ENCODE measurements around the gene RUSC2.

The RUSC2 gene

GRCh38 chr9:35510383-35510753 is 20.5 kb downstream of the RUSC2 start:
- Histone ChIP-seq H3K36me3 (ENCODE audit: control insufficient read depth in 1 of 2, insufficient read depth in 2 of 2, low read length in 2 of 2) (no peaks in the 10 kb centered on the region), H3K4ac (ENCODE audit: low read depth, low read length) (peak overlapping the region; percentile 72), H3K18ac (ENCODE audit: low read length) (peak overlapping the region; percentile 84), H3K79me2 (ENCODE audit: control insufficient read depth, insufficient read depth, low read length, poor library complexity) (no peaks in the 10 kb centered on the region), H4K12ac (ENCODE audit: low read depth, low read length) (no peak overlapping the region), H3K4me1 (ENCODE audit: control insufficient read depth in 1 of 2, insufficient read depth in 2 of 2, low read length in 2 of 2) (peaks cover 6 to 7% of the 10 kb centered on the region in 2 experiments), H3K23ac (ENCODE audit: low read length) (no peak overlapping the region), H2AFZ (ENCODE audit: insufficient read depth, low read length, poor library complexity) (no peak overlapping the region), H3K4me2 (ENCODE audit: low read length) (no peak overlapping the region), H3K9ac (ENCODE audit: low read length) (no peak overlapping the region), H3K14ac (ENCODE audit: low read length) (peak overlapping the region; percentile 80), H3K9me3 (ENCODE audit: insufficient read depth, low read depth, low read length) (no peaks in the 10 kb centered on the region), H3K4me3 (ENCODE audit: low read depth, low read length) (no peak overlapping the region), H3K27me3 (ENCODE audit: insufficient read depth, low read length) (no peaks in the 10 kb centered on the region), H2BK5ac (ENCODE audit: low read depth, low read length, poor library complexity) (peak overlapping the region; percentile 80), H3K27ac (ENCODE audit: low read depth, low read length) (peak overlapping the region; percentile 92), H4K8ac (ENCODE audit: low read depth, low read length) (peak overlapping the region; percentile 66), H2BK120ac (ENCODE audit: insufficient read depth, low read length, poor library complexity) (peak overlapping the region; percentile 89), H4K91ac (ENCODE audit: low read depth, low read length) (peak overlapping the region; percentile 89), H2AK5ac (ENCODE audit: low read length) (no peak overlapping the region), H3K79me1 (ENCODE audit: low read length) (peaks cover 5% of the 10 kb centered on the region), H2BK12ac (ENCODE audit: low read length) (peak overlapping the region; percentile 63)
- no peak for DNase-seq
- no CpG with 5 or more reads among the region's 3 CpGs for WGBS (ENCODE audit: extremely low coverage, insufficient coverage, insufficient read length)

- Histone ChIP-seq H4K91ac (ENCODE audit: low read depth, low read length) (peak overlapping the region; percentile 89), H3K27me3 (ENCODE audit: insufficient read depth, low read length) (no peaks in the 10 kb centered on the region), H2BK5ac (ENCODE audit: low read depth, low read length, poor library complexity) (peak overlapping the region; percentile 80), H3K14ac (ENCODE audit: low read length) (peak overlapping the region; percentile 80), H2AK5ac (ENCODE audit: low read length) (no peak overlapping the region), H3K4me1 (ENCODE audit: control insufficient read depth in 1 of 2, insufficient read depth in 2 of 2, low read length in 2 of 2) (peaks cover 7 to 9% of the 10 kb centered on the region in 2 experiments), H3K23ac (ENCODE audit: low read length) (no peak overlapping the region), H3K4me2 (ENCODE audit: low read length) (peak overlapping the region; percentile 13), H3K9ac (ENCODE audit: low read length) (no peak overlapping the region), H3K18ac (ENCODE audit: low read length) (peak overlapping the region; percentile 84), H3K79me1 (ENCODE audit: low read length) (peaks cover 5% of the 10 kb centered on the region), H3K79me2 (ENCODE audit: control insufficient read depth, insufficient read depth, low read length, poor library complexity) (no peaks in the 10 kb centered on the region), H2BK120ac (ENCODE audit: insufficient read depth, low read length, poor library complexity) (peak overlapping the region; percentile 89), H3K4ac (ENCODE audit: low read depth, low read length) (peak overlapping the region; percentile 72), H2AFZ (ENCODE audit: insufficient read depth, low read length, poor library complexity) (no peak overlapping the region), H3K36me3 (ENCODE audit: control insufficient read depth in 1 of 2, insufficient read depth in 2 of 2, low read length in 2 of 2) (no peaks in the 10 kb centered on the region), H4K12ac (ENCODE audit: low read depth, low read length) (no peak overlapping the region), H2BK12ac (ENCODE audit: low read length) (peak overlapping the region; percentile 63), H4K8ac (ENCODE audit: low read depth, low read length) (peak overlapping the region; percentile 66), H3K27ac (ENCODE audit: low read depth, low read length) (peak overlapping the region; percentile 92), H3K4me3 (ENCODE audit: low read depth, low read length) (no peak overlapping the region), H3K9me3 (ENCODE audit: insufficient read depth, low read depth, low read length) (no peaks in the 10 kb centered on the region)
- no CpG with 5 or more reads among the region's 3 CpGs for whole genome bisulfite sequencing (ENCODE audit: extremely low coverage, insufficient coverage, insufficient read length)
- DNase-seq: peak; percentile 86 to 91
Measured at GRCh38 chr9:35510754-35511428, 21.0 kb downstream of the RUSC2 start.

GRCh38 chr9:35511453-35511852 is 21.5 kb downstream of the RUSC2 start:
- no peak overlapping the region for H3K18ac ChIP-seq (ENCODE audit: low read length)
- no peak overlapping the region for H3K4ac ChIP-seq (ENCODE audit: low read depth, low read length)
- H3K14ac ChIP-seq (ENCODE audit: low read length): no peak overlapping the region
- no peak for DNase-seq
- WGBS (ENCODE audit: extremely low coverage, insufficient coverage, insufficient read length): no CpG with 5 or more reads among the region's 1 CpG
- no peak overlapping the region for H3K9ac ChIP-seq (ENCODE audit: low read length)
- no peak overlapping the region for H2AFZ ChIP-seq (ENCODE audit: insufficient read depth, low read length, poor library complexity)
- no peak overlapping the region for H2BK5ac ChIP-seq (ENCODE audit: low read depth, low read length, poor library complexity)
- H3K27me3 ChIP-seq (ENCODE audit: insufficient read depth, low read length): no peaks in the 10 kb centered on the region
- no peaks in the 10 kb centered on the region for H3K9me3 ChIP-seq (ENCODE audit: insufficient read depth, low read depth, low read length)
- no peak overlapping the region for H3K23ac ChIP-seq (ENCODE audit: low read length)
- no peak overlapping the region for H4K91ac ChIP-seq (ENCODE audit: low read depth, low read length)
- H4K8ac ChIP-seq (ENCODE audit: low read depth, low read length): no peak overlapping the region
- H3K27ac ChIP-seq (ENCODE audit: low read depth, low read length): peak overlapping the region; percentile 92
- no peak overlapping the region for H2BK120ac ChIP-seq (ENCODE audit: insufficient read depth, low read length, poor library complexity)
- H3K36me3 ChIP-seq (ENCODE audit: control insufficient read depth in 1 of 2, insufficient read depth in 2 of 2, low read length in 2 of 2): no peaks in the 10 kb centered on the region
- H4K12ac ChIP-seq (ENCODE audit: low read depth, low read length): no peak overlapping the region
- no peaks in the 10 kb centered on the region for H3K79me2 ChIP-seq (ENCODE audit: control insufficient read depth, insufficient read depth, low read length, poor library complexity)
- no peak overlapping the region for H2AK5ac ChIP-seq (ENCODE audit: low read length)
- H3K79me1 ChIP-seq (ENCODE audit: low read length): peaks cover 5% of the 10 kb centered on the region
- H3K4me1 ChIP-seq (ENCODE audit: control insufficient read depth in 1 of 2, insufficient read depth in 2 of 2, low read length in 2 of 2): peaks cover 7 to 12% of the 10 kb centered on the region in 2 experiments
- H3K4me2 ChIP-seq (ENCODE audit: low read length): no peak overlapping the region
- H3K4me3 ChIP-seq (ENCODE audit: low read depth, low read length): no peak overlapping the region
- no peak overlapping the region for H2BK12ac ChIP-seq (ENCODE audit: low read length)

- Histone ChIP-seq H4K12ac (ENCODE audit: low read depth, low read length) (no peak overlapping the region), H4K8ac (ENCODE audit: low read depth, low read length) (no peak overlapping the region), H3K36me3 (ENCODE audit: control insufficient read depth in 1 of 2, insufficient read depth in 2 of 2, low read length in 2 of 2) (no peaks in the 10 kb centered on the region), H2AK5ac (ENCODE audit: low read length) (no peak overlapping the region), H3K4me3 (ENCODE audit: low read depth, low read length) (no peak overlapping the region), H3K14ac (ENCODE audit: low read length) (no peak overlapping the region), H3K9ac (ENCODE audit: low read length) (no peak overlapping the region), H3K4me2 (ENCODE audit: low read length) (no peak overlapping the region), H2BK12ac (ENCODE audit: low read length) (no peak overlapping the region), H4K91ac (ENCODE audit: low read depth, low read length) (no peak overlapping the region), H3K79me2 (ENCODE audit: control insufficient read depth, insufficient read depth, low read length, poor library complexity) (peaks cover 2% of the 10 kb centered on the region), H2BK5ac (ENCODE audit: low read depth, low read length, poor library complexity) (no peak overlapping the region), H3K4ac (ENCODE audit: low read depth, low read length) (no peak overlapping the region), H3K9me3 (ENCODE audit: insufficient read depth, low read depth, low read length) (no peaks in the 10 kb centered on the region), H2BK120ac (ENCODE audit: insufficient read depth, low read length, poor library complexity) (no peak overlapping the region), H3K27ac (ENCODE audit: low read depth, low read length) (peak overlapping the region; percentile 84), H2AFZ (ENCODE audit: insufficient read depth, low read length, poor library complexity) (no peak overlapping the region), H3K23ac (ENCODE audit: low read length) (no peak overlapping the region), H3K27me3 (ENCODE audit: insufficient read depth, low read length) (no peaks in the 10 kb centered on the region), H3K4me1 (ENCODE audit: control insufficient read depth in 1 of 2, insufficient read depth in 2 of 2, low read length in 2 of 2) (peaks cover 31 to 42% of the 10 kb centered on the region in 2 experiments), H3K18ac (ENCODE audit: low read length) (no peak overlapping the region), H3K79me1 (ENCODE audit: low read length) (peaks cover 29% of the 10 kb centered on the region)
- DNase-seq: peak; percentile 72 to 87
- WGBS (ENCODE audit: extremely low coverage, insufficient coverage, insufficient read length): no CpG with 5 or more reads among the region's 7 CpGs
Measured at GRCh38 chr9:35515766-35516165, 25.9 kb downstream of the RUSC2 start.

All from trophoblast cell (in vitro differentiated cells and primary cell).